Measurements from ENCODE around the gene COPRS. TPM values are rescaled to one million over a fixed set of nuclear protein-coding genes. Genes with fewer than 3 reads are reported as not detected.

The COPRS gene
- total RNA-seq, 1 experiment from 2014 or later: 52.4 TPM

DNA sequence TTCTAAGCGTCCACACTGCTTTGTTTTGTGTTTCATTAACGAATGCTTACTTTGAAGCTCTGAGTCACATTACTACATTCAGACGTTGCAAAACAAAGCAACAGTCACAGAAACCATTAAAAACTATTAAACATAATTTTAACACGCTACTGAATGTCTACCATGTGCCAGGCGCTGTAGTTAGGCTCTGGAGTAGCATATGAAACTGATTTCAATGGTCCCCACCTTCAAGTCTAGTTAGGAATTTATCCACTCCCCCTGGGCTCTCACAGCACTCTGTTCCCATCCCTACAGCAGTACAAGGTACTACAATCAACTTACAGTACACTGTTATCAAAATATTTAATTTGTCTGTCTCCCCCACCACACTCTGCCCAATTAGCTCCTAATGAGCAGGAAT lies 41.8 kb upstream of the COPRS start:
- H3K4me3 ChIP-seq (replicated peaks in 1 of 2; ENCODE audit: low read depth in 1 of 2, low read length in 2 of 2): peak overlapping the region; percentile 90 to 92
- no peaks in the 10 kb centered on the region for H3K9me2 ChIP-seq (ENCODE audit: insufficient read depth)
- peak; percentile 14 for ATAC-seq
- no peak for DNase-seq (ENCODE audit: low read depth, low spot score)
- H3K79me2 ChIP-seq (ENCODE audit: insufficient read depth, low read length): peaks cover 48% of the 10 kb centered on the region
- H3K27me3 ChIP-seq (ENCODE audit: insufficient read depth, low read length): no peaks in the 10 kb centered on the region
- intact Hi-C loops (cut with micrococcal nuclease): loop anchor here (5.0 kb wide), 1 partner anchor 344 kb away; no protein-coding TSS in a partner anchor
- peak overlapping the region; percentile 77 for H3K4me2 ChIP-seq (ENCODE audit: low read length)
- CTCF ChIA-PET: interaction anchor here (1.0 to 1.1 kb wide), 2 partner anchors 11 to 55 kb away, joined by 3 to 14 read pairs; no protein-coding TSS in a partner anchor
- RAD21 ChIA-PET (ENCODE audit: low non-redundant PET in 1 of 2, low total read pairs in 2 of 2, uncharacterized antibody in 2 of 2, unreplicated experiment in 2 of 2): no interaction called here
- H3K36me3 ChIP-seq (ENCODE audit: control insufficient read depth in 1 of 2, insufficient read depth in 2 of 2, low read length in 2 of 2): peaks cover 24 to 27% of the 10 kb centered on the region in 2 experiments
- POLR2A ChIA-PET: interaction anchor here (0.9 to 1.2 kb wide), 3 partner anchors 10 to 17 kb away, joined by 3 to 5 read pairs (median 4); no protein-coding TSS in a partner anchor
- H4K20me1 ChIP-seq (ENCODE audit: insufficient read depth): no peaks in the 10 kb centered on the region
- H2AFZ ChIP-seq (ENCODE audit: low read depth, low read length, poor library complexity, severe bottlenecking): no peak overlapping the region
- TF ChIP-seq RAD21 (IDR thresholded peaks at IDR 0.05; ENCODE audit: low read depth) (no peak), ELF1 (IDR thresholded peaks at IDR 0.05; ENCODE audit: borderline replicate concordance, low read depth) (no peak), SRF (IDR thresholded peaks at IDR 0.05; ENCODE audit: low read depth) (no peak), EGR1 (IDR thresholded peaks at IDR 0.05; ENCODE audit: low read depth) (no peak), CBX3 (IDR thresholded peaks at IDR 0.05; ENCODE audit: low read depth) (no peak), EZH2 (IDR thresholded peaks at IDR 0.05) (no peak), SP1 (IDR thresholded peaks at IDR 0.05; ENCODE audit: low read depth) (no peak), POLR2A (IDR thresholded peaks at IDR 0.05; ENCODE audit: borderline replicate concordance, extremely low read depth, insufficient read depth, insufficient read length) (no peak), FOSL1 (IDR thresholded peaks at IDR 0.05; ENCODE audit: low read depth) (no peak), YY1 (IDR thresholded peaks at IDR 0.05; ENCODE audit: extremely low read depth, insufficient replicate concordance, low read depth, low read length) (no peak), ZFX (IDR thresholded peaks at IDR 0.05) (no peak), EZH2phosphoT487 (IDR thresholded peaks at IDR 0.05; ENCODE audit: borderline replicate concordance) (no peak), SIN3A (IDR thresholded peaks at IDR 0.05; ENCODE audit: low read depth) (no peak), POLR2AphosphoS5 (IDR thresholded peaks at IDR 0.05; ENCODE audit: low read depth, low read length) (no peak), TCF7L2 (IDR thresholded peaks at IDR 0.05; ENCODE audit: borderline replicate concordance, extremely low read depth, insufficient read depth, insufficient read length) (no peak), ZNF274 (IDR thresholded peaks at IDR 0.05; ENCODE audit: low read depth, low read length) (no peak)
- TF ChIP-seq, protein P1, sequence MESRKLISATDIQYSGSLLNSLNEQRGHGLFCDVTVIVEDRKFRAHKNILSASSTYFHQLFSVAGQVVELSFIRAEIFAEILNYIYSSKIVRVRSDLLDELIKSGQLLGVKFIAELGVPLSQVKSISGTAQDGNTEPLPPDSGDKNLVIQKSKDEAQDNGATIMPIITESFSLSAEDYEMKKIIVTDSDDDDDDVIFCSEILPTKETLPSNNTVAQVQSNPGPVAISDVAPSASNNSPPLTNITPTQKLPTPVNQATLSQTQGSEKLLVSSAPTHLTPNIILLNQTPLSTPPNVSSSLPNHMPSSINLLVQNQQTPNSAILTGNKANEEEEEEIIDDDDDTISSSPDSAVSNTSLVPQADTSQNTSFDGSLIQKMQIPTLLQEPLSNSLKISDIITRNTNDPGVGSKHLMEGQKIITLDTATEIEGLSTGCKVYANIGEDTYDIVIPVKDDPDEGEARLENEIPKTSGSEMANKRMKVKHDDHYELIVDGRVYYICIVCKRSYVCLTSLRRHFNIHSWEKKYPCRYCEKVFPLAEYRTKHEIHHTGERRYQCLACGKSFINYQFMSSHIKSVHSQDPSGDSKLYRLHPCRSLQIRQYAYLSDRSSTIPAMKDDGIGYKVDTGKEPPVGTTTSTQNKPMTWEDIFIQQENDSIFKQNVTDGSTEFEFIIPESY (IDR thresholded peaks at IDR 0.05; ENCODE audit: extremely low read depth, insufficient replicate concordance, low read length): no peak
- TF ChIP-seq, protein P2, sequence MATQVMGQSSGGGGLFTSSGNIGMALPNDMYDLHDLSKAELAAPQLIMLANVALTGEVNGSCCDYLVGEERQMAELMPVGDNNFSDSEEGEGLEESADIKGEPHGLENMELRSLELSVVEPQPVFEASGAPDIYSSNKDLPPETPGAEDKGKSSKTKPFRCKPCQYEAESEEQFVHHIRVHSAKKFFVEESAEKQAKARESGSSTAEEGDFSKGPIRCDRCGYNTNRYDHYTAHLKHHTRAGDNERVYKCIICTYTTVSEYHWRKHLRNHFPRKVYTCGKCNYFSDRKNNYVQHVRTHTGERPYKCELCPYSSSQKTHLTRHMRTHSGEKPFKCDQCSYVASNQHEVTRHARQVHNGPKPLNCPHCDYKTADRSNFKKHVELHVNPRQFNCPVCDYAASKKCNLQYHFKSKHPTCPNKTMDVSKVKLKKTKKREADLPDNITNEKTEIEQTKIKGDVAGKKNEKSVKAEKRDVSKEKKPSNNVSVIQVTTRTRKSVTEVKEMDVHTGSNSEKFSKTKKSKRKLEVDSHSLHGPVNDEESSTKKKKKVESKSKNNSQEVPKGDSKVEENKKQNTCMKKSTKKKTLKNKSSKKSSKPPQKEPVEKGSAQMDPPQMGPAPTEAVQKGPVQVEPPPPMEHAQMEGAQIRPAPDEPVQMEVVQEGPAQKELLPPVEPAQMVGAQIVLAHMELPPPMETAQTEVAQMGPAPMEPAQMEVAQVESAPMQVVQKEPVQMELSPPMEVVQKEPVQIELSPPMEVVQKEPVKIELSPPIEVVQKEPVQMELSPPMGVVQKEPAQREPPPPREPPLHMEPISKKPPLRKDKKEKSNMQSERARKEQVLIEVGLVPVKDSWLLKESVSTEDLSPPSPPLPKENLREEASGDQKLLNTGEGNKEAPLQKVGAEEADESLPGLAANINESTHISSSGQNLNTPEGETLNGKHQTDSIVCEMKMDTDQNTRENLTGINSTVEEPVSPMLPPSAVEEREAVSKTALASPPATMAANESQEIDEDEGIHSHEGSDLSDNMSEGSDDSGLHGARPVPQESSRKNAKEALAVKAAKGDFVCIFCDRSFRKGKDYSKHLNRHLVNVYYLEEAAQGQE (IDR thresholded peaks at IDR 0.05; ENCODE audit: low read depth): no peak
- TF ChIP-seq, protein P3, sequence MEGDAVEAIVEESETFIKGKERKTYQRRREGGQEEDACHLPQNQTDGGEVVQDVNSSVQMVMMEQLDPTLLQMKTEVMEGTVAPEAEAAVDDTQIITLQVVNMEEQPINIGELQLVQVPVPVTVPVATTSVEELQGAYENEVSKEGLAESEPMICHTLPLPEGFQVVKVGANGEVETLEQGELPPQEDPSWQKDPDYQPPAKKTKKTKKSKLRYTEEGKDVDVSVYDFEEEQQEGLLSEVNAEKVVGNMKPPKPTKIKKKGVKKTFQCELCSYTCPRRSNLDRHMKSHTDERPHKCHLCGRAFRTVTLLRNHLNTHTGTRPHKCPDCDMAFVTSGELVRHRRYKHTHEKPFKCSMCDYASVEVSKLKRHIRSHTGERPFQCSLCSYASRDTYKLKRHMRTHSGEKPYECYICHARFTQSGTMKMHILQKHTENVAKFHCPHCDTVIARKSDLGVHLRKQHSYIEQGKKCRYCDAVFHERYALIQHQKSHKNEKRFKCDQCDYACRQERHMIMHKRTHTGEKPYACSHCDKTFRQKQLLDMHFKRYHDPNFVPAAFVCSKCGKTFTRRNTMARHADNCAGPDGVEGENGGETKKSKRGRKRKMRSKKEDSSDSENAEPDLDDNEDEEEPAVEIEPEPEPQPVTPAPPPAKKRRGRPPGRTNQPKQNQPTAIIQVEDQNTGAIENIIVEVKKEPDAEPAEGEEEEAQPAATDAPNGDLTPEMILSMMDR (IDR thresholded peaks at IDR 0.05 in 2 of 3, conservative IDR thresholded peaks at IDR 0.05 in 1 of 3; ENCODE audit: borderline replicate concordance in 1 of 3, insufficient read depth in 1 of 3, low read depth in 2 of 3, low read length in 2 of 3): no peak
- H3K27ac ChIP-seq (ENCODE audit: low read depth, low read length): peak overlapping the region; percentile 54
- no TSS peak for BruUV-seq (replicated peaks)
- peak overlapping the region; percentile 86 for H3K9ac ChIP-seq (ENCODE audit: low read length)
- no peaks in the 10 kb centered on the region for H3K9me3 ChIP-seq (ENCODE audit: control insufficient read depth in 1 of 2, insufficient read depth in 1 of 2, low read depth in 1 of 2, low read length in 2 of 2)
- H3K4me1 ChIP-seq (ENCODE audit: control insufficient read depth in 1 of 2, insufficient read depth in 2 of 2, low read length in 2 of 2): peaks cover 0 to 8% of the 10 kb centered on the region in 2 experiments; a peak in 2 of 4 replicates
